ENCODE results near the gene PCDHGA8. TPM values are rescaled to one million over a fixed set of nuclear protein-coding genes. Genes with fewer than 3 reads are reported as not detected.

PCDHGA8 gene
- 0.02 to 0.03 TPM (median 0.02 TPM) in 3 of 5 replicates, not detected in the others for total RNA-seq (2022; extraction: Qiagen RNA extraction; ENCODE audit: low read depth)

DNA sequence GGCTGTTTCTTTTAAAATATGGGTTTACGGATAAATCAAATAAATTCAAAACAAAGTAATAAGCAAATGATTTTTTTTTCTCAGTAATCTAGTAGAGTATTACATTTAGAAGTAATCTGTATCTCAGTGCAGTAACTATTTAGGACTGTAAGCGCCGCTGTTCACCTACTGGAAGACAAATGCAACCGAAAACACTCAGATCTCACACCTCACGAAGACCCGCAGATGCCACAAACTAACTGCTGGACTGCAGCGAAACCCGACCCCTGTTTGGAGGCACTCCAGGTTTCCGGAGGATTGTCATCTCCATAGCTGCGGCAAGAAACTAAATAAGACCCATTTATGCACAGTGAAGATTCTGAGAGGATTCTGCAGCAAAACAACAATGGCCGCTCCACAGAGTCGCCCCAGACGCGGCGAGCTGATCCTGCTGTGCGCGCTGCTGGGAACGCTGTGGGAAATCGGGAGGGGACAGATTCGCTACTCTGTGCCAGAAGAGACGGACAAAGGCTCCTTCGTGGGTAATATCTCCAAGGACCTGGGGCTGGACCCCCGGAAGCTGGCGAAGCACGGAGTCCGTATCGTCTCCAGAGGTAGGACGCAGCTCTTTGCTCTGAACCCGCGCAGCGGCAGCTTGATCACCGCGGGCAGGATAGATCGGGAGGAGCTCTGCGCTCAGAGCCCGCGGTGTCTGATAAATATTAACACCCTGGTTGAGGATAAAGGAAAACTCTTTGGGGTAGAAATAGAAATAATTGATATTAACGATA, at the start of gene PCDHGA8:
TSS of gene PCDHGA8 (plus strand) at position 205 of the 770 bp plus-strand sequence. CDS start at position 386, 181 bp downstream.

DNA sequence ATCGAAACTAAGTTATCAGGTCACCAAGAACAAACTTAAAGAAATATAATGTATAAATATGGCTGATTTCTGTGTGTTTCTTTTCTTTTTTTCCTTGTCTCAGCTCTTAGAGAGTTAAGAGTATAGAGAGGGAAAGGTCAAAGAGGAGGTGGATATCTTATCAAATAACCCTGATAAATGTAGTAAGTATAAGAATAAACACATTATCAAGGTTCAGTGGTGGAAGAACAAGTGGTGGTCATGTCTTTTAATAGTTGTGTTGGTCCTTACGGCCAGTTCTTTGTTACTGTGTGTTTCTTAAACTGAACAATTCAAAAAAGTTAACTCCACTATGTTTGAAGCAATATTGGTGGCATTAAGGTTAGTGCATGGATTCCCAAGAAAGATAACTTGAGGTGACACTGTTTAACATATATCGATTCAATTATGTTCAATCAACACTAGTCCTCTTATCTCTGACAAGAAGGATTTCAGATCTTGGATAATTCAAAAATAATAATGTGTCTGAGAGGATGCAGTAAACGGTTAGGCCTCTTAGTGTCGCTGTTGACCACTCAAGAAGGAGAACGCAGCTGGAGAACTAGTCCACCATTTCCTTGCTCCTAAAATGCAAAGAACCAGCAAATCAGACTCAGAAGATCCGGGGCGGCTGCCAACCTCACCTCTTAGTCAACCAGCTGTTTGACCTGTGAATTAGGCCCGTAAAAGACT, 49.0 kb upstream of the PCDHGA8 start, which contains the start of gene PCDHGA3:
TSS of gene PCDHGA3 (plus strand) at position 588 of the 711 bp plus-strand sequence. CDS start 205 bp downstream, outside the sequence.

DNA sequence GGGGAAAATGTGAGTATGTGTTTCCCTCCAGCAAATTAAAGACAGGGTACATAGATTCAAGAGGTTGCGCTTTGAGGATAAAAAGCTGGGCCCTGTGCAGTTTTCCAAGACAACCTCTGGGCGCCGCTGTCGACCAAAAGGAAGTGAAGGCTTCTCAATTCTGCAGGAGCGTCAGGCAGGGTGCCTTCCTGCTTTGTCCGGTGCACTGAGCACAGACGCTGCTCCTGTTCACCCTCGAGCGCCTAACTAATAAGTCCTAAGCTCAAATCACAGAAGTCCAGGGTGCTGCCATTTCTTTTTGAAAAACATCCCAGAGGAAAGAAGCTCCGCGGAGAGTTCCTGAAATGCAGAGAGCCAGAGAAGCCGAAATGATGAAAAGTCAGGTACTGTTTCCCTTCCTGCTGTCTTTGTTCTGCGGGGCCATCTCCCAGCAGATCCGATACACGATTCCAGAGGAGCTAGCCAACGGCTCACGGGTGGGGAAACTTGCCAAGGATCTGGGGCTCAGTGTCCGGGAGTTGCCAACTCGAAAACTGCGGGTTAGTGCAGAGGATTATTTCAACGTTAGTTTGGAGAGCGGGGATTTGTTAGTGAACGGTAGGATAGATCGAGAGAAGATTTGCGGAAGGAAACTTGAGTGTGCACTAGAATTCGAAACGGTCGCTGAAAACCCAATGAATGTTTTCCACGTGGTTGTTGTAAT, 42.4 kb upstream of the PCDHGA8 start, which contains the start of gene PCDHGB1:
TSS of gene PCDHGB1 (plus strand) at position 183 of the 703 bp plus-strand sequence. CDS start at position 345, 162 bp downstream.

DNA sequence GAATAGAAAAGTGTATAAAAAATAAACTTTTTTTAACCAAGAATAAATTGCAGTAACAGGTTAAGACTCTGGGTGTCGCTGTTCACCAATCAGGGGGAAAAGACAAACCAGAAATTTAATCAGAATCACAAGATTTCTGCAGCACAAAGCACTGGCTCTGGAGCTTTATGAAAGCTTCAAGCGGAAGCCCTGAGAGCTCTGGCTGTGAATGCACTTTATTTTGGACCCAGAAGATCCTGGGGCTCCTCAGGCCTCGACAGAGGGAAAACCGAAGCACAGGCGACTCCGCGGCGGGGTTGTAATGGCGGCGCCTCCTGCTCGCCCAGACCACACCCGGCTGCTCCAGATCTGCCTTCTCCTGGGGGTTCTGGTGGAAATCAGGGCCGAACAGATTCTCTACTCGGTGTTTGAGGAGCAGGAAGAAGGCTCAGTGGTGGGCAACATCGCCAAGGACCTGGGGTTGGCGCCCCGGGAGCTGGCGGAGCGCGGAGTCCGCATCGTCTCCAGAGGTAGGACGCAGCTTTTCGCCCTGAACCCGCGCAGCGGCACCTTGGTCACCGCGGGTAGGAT, 37.4 kb upstream of the PCDHGA8 start, which contains the start of gene PCDHGA4:
TSS of gene PCDHGA4 (plus strand) at position 122 of the 570 bp plus-strand sequence. CDS start at position 209, 87 bp downstream.

DNA sequence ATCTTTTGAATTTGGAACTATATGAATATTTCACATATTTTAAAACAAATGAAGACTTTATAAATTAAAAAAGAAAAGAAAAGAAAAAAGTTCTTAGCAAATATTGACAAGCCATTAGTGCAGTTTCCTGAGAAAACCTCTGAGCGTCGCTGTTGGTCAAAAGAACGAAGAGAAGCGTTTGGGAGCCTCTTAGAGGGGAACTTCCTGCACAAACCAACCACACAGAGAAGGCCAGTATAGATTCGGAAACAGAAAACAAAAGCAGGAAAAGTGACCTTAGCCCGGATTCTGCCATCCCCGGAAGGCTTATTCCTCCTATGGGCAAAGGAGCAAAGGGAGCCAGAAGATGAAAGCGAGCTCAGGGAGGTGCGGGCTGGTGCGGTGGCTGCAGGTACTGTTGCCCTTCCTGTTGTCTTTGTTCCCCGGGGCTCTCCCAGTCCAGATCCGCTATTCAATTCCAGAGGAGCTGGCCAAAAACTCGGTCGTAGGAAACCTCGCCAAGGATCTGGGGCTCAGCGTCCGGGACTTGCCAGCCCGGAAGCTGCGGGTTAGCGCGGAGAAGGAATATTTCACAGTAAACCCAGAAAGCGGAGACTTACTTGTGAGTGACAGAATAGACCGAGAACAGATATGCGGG, 32.5 kb upstream of the PCDHGA8 start, which contains the start of gene PCDHGB2:
TSS of gene PCDHGB2 (plus strand) at position 205 of the 637 bp plus-strand sequence. CDS start at position 347, 142 bp downstream.

DNA sequence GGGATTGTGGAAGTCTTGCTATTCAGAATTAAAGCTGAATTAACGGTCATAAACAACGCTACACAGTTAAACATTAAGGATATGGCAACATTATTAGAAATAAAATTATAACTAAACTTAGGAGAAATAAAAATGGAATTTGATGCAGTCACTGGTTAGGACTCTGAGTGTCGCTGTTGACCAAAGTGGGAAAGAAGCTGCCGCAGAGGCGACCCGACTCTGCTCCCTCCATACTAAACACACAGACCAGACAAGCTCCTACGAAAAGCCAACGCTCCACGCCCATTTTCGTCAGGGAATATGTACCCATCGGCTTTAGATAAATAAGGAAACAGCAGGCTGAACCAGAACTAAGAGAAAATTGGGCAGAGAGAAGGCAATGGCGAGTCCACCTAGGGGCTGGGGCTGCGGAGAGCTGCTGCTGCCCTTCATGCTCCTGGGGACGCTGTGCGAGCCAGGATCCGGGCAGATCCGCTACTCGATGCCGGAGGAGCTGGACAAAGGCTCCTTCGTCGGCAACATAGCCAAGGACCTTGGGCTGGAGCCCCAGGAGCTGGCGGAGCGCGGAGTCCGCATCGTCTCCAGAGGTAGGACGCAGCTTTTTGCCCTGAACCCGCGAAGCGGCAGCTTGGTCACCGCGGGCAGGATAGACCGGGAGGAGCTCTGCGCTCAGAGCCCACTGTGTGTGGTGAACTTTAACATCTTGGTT, 28.3 kb upstream of the PCDHGA8 start, which contains the start of gene PCDHGA5:
TSS of gene PCDHGA5 (plus strand) at position 211 of the 709 bp plus-strand sequence. CDS start at position 380, 169 bp downstream.

DNA sequence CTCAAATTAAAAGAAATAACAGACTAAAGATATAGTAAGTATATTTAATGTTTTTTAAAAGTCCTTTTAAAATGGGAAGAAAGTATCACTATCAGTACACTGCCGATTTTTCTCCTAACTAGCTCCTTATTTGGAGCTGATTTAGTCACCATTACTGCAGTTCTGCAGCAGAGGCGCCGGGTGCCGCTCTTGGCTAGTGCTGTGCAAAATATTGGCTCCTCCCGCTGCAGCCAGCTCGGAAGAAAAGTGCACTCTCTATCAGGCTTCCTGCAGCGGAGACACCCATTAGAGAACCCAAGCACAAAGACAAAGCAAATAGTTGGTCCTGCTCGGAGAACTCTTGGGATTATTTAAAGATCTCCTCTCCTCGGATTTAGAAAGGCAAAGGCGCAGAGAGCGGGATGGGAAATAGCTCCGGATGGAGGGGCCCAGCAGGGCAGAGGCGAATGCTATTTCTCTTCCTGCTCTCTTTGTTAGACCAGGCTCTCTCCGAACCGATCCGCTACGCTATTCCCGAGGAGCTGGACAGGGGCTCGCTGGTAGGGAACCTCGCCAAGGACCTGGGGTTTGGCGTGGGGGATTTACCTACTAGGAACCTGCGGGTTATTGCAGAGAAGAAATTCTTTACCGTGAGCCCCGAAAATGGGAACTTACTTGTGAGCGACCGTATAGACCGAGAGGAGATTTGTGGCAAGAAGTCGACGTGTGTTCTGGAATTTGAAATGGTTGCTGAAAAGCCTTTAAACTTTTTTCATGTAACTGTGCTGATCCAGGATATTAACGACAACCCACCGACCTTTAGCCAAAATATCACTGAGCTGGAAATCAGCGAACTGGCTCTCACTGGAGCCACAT, 22.2 kb upstream of the PCDHGA8 start, which contains the start of gene PCDHGB3:
TSS of gene PCDHGB3 (plus strand) at position 249 of the 855 bp plus-strand sequence. CDS start at position 402, 153 bp downstream.

DNA sequence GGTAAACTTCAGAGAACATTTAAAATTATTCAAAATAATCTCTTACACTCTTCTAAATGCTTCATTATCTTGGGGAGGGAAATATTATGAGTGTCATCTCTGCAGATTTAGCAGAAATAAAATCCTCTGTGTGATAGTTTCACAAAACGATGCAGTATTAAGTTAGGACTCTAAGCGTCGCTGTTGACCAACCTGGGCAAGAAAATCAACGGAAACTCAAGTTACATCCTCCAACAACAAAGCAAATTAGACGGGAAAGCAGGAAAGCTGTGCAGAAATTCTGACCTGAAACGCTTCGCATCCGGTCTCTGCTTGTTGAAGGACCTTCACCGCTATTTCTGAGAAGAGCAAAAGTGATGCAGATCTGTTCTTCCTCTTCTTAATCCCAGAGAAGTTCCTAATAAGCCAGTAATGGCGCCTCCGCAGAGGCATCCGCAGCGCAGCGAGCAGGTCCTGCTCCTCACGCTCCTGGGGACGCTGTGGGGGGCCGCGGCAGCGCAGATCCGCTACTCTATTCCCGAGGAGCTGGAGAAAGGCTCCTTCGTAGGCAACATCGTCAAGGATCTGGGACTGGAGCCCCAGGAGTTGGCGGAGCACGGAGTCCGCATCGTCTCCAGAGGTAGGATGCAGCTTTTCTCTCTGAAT, 18.6 kb upstream of the PCDHGA8 start, which contains the start of gene PCDHGA6:
TSS of gene PCDHGA6 (plus strand) at position 219 of the 645 bp plus-strand sequence. CDS start at position 412, 193 bp downstream.

DNA sequence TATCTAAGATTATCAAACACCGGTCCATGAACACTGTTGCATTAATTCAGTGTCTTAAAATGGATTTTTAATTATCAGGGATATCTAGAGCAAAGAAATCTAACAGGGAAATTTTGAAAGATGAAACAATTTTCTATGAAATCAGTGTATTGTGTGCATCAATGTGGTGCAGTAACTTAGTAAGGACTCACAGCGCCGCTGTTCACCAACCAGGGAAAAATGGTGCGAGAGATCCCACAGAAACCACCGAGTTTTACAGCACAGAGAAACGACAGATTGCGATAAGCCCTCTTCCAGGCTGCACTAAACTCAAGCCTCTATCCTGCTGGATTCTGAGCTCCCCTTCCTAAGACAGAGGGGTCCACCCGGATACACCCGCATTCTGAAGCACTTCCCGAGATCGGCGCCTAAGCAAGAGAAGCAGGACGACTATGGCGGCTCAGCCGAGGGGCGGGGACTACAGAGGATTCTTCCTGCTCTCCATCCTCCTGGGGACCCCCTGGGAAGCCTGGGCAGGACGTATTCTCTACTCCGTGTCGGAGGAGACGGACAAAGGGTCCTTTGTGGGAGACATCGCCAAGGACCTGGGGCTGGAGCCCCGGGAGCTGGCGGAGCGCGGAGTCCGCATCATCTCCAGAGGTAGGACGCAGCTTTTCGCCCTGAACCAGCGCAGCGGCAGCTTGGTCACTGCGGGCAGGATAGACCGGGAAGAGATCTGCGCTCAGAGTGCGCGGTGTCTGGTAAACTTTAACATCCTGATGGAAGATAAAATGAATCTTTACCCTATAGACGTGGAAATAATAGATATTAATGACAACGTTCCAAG, 9.8 kb upstream of the PCDHGA8 start, which contains the start of gene PCDHGA7:
TSS of gene PCDHGA7 (plus strand) at position 274 of the 826 bp plus-strand sequence. CDS start at position 432, 158 bp downstream.

DNA sequence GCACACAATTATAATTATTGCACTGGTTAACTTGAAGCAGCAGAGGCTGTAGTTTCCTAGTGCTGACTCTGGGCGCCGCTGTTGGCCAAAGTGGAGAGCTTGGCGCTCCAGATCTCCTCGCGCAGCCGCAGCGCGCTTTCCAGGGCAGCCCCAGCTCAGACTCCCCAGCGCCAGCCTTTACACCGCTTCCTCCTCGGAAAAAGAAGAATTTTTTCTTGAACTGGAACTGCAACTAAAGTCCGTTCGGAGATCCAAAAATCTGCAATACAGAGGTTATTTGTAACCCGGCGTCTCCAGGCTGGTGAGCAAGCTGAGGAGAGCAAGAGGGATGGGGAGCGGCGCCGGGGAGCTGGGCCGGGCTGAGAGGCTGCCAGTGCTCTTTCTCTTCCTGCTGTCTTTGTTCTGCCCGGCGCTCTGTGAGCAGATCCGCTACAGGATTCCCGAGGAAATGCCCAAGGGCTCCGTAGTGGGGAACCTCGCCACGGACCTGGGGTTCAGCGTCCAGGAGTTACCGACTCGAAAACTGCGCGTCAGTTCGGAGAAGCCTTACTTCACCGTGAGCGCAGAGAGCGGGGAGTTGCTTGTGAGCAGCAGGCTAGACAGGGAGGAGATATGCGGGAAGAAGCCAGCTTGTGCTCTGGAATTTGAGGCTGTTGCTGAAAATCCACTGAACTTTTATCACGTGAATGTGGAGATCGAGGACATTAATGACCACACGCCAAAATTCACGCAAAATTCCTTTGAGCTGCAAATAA, 4.7 kb upstream of the PCDHGA8 start, which contains the start of gene PCDHGB4:
TSS of gene PCDHGB4 (plus strand) at position 142 of the 755 bp plus-strand sequence. CDS start at position 329, 187 bp downstream.

DNA sequence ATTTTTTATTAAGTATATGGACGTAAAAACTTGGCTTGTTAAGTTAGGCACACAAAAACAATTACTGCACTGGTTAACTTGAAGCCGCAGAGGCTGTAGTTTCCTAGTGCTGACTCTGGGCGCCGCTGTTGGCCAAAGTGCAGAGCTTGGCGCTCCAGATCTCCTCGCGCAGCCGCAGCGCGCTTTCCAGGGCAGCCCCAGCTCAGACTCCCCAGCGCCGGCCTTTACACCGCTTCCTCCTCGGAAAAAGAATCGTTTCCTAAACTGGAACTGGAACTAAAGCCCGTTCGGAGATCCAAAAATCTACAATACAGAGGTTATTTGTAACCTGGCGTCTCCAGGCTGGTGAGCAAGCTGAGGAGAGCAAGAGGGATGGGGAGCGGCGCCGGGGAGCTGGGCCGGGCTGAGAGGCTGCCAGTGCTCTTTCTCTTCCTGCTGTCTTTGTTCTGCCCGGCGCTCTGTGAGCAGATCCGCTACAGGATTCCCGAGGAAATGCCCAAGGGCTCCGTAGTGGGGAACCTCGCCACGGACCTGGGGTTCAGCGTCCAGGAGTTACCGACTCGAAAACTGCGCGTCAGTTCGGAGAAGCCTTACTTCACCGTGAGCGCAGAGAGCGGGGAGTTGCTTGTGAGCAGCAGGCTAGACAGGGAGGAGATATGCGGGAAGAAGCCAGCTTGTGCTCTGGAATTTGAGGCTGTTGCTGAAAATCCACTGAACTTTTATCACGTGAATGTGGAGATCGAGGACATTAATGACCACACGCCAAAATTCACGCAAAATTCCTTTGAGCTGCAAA, 5.5 kb downstream of the PCDHGA8 start, which contains the start of gene PCDHGB5:
TSS of gene PCDHGB5 (plus strand) at position 192 of the 796 bp plus-strand sequence. CDS start at position 373, 181 bp downstream.

DNA sequence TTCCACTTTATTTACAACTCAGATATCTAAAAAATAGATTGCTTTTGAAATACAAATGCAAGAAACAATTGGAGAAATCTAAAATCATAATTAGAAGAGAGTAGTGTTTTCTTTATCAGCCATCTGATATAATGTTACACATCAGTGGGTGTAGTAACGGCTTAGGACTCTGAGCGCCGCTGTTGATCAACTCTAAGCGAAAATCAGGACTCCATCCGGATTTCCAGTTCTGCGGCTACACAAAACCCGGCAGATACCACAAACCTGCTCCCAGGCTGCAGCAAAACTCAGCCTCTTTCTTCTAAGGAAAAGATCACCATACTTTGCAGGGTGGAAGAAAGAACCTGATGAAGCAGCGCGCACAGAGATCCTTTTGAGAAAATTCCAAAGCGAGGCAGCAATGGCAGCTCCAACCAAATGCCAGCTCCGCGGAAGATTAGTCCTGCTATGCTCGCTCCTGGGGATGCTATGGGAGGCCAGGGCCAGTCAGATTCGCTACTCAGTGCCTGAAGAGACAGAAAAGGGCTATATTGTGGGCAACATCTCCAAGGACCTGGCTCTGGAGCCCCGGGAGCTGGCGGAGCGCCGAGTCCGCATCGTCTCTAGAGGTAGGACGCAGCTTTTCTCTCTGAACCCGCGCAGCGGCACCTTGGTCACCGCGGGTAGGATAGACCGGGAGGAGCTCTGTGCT, 10.3 kb downstream of the PCDHGA8 start, which contains the start of gene PCDHGA9:
TSS of gene PCDHGA9 (plus strand) at position 226 of the 691 bp plus-strand sequence. CDS start at position 401, 175 bp downstream.

DNA sequence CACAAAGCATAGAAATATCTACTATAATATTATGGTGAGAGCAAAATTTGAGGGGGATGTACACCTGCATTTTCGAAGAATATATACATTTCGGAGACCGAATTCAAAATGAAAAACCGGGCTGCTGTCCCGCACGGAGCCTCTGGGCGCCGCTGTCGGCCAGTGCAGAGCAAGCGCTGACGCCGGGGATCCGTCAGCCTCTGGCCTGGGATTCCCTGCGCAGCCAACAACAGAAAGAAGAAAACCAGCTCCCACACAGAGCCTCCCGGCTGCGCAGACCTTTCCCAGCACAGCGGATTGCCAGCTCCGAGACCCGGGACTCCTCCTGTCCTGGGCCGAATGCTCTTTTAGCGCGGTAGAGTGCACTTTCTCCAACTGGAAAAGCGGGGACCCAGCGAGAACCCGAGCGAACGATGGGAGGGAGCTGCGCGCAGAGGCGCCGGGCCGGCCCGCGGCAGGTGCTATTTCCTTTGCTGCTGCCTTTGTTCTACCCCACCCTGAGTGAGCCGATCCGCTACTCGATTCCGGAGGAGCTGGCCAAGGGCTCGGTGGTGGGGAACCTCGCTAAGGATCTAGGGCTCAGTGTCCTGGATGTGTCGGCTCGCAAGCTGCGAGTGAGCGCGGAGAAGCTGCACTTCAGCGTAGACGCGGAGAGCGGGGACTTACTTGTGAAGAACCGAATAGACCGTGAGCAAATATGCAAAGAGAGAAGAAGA, 15.5 kb downstream of the PCDHGA8 start, which contains the start of gene PCDHGB6:
TSS of gene PCDHGB6 (plus strand) at position 232 of the 716 bp plus-strand sequence. CDS start at position 414, 182 bp downstream.

DNA sequence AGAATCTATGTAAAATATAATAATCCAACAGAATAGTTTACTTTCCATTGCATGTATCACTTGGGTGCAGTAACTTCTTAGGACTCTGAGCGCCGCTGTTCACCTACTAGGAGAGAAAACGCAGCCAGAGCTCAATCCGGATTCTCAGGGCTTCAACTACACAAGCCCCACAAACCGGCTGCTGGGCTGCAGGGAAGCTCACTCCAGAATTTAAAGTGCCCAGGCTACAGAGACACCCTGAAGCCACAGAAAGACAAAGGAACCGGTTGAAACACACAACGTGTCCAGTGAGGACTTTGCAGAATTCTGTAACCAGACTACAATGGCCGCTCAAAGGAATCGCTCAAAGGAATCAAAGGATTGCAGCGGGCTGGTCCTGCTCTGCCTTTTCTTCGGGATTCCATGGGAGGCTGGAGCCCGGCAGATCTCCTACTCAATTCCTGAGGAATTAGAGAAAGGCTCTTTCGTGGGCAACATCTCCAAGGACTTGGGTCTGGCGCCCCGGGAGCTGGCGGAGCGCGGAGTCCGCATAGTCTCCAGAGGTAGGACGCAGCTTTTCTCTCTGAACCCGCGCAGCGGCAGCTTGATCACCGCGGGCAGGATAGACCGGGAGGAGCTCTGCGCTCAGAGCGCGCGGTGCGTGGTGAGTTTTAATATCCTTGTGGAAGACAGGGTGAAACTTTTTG, 20.6 kb downstream of the PCDHGA8 start, which contains the start of gene PCDHGA10:
TSS of gene PCDHGA10 (plus strand) at position 134 of the 686 bp plus-strand sequence. CDS start at position 323, 189 bp downstream.

